ENCODE results near the gene APEX2.
A peak's percentile ranks its signal among the peaks of the same experiment; 100 is the strongest.
"Not testable (repeated sequence)": the region's sequence is repeated elsewhere in the genome, so short reads cannot be mapped to it uniquely, and the experiment has no call there.

APEX2 gene, protein sequence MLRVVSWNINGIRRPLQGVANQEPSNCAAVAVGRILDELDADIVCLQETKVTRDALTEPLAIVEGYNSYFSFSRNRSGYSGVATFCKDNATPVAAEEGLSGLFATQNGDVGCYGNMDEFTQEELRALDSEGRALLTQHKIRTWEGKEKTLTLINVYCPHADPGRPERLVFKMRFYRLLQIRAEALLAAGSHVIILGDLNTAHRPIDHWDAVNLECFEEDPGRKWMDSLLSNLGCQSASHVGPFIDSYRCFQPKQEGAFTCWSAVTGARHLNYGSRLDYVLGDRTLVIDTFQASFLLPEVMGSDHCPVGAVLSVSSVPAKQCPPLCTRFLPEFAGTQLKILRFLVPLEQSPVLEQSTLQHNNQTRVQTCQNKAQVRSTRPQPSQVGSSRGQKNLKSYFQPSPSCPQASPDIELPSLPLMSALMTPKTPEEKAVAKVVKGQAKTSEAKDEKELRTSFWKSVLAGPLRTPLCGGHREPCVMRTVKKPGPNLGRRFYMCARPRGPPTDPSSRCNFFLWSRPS

DNA sequence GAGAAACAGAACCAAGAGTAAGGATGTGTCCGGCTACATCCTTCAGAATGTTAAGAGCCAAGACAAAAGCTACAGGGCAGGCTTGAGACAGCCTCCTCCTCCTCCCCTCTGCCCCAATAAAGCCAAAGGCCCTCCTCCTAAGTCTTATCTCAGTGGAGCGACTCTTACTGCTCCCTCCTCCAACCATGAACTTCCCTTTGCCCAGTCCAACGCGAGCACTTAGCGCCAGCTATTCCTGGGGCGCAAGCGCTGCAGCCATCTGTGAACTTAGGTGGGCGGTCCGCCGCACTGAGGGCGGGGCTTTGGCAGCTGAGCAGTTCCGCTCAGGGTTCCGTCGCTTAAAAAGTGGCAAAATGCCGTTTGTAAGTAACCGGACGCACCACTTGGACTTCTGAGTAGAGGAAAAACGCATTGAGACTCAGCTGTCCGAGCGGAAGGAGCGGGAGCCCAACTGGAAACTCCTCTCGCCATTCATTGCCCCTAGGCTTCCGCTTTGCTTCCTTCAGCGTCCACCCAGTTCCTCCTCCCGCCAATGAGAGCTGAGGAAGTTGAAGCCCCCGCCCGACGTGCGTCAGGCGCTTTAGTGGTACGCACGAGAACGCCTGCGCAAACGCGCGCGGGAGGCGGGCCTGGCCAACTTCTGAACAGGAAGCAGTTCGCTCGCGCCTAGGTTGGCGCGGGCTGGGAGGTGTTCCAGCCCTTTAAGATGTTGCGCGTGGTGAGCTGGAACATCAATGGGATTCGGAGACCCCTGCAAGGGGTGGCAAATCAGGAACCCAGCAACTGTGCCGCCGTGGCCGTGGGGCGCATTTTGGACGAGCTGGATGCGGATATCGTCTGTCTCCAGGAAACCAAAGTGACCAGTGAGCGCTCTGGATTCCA is at the start of gene APEX2:
APEX2 (plus strand) TSS at position 647 of the 882 bp plus-strand sequence; CDS start at position 707, 60 bp downstream.
- peak; percentile 88 for DNase-seq

DNA sequence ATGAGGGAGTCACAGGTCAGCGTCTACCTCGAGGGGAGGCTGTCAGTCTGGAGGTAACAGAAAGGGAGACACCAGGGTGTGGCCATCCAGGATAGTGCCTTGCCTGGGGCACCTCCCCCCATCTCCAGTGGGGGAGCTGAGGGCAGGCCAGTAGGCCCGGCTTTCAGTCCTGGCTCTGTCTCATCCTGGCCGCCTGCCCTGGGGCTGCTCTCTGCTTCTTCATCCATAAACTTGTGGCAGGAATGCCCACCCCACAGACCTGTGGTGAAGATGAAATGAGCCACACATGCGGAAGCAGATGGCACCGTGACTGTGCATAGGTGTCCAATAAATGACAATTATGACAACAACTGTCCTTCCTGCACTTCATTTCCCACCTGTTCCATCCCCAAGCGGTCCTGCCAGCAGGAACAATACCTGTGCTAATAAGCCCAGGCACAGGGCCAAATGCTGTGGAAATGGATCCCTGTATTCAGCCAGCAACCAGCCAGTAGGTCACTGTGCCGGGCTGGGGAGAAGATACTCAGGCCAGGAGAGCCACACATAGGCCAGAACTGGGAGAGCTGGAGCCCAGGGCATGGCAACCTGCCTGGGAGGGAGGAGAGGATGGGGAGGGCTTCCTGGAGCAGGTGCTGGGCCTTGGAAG is 49.3 kb upstream of the APEX2 start:
- no peak for DNase-seq

DNA sequence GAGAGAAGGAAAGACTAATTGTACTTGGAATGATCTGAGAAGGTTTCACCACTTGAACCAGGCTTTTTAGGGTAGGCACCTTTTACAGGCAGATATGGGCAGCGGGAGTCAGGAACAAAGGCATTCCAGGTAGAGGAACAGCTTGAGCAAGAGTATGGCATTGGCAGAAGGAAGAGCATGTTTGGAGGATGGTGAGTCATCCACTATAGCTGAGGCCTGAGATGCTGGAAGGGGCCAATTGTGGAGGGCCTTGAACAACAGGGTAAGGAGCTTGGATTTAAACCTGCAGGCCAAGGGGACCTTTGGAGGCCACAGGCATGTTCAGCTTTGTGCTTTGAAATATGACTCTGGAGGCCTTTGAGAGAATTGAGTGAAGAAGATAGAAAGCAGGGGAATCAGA is 38.4 kb upstream of the APEX2 start:
- no peak for DNase-seq

DNA sequence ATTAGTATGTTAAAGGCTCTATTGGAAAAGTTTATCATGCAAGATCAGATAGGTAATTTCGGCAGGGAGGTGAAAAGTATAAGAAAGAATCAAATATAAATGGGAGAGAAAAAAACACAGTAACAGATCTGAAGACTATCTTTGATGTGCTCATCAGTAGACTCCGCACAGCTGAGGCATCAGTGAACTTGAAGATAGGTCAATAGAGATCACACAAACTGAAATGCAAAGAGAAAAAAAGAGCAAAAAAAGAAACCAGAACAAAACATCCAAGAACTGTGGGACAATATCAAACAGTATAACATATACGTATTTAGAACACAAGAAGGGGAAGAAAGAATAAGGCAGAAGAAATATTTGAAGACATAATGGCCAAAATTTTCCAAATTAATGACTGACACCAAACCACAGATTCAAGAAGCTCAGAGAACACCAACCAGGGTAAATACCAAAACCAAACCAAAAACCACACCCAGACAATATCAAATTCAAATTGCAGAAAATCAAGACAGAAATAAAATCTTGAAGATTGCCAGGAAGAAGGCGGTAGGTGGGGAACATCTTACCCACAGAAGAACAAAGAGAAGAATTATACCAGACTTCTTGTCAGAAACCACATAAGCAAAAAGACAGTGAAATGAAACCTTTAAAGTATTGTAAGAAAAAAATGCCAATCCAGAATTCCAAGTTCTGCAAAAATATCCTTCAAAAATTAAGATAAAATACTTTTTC is 35.2 kb upstream of the APEX2 start:
- DNase-seq: no peak

DNA sequence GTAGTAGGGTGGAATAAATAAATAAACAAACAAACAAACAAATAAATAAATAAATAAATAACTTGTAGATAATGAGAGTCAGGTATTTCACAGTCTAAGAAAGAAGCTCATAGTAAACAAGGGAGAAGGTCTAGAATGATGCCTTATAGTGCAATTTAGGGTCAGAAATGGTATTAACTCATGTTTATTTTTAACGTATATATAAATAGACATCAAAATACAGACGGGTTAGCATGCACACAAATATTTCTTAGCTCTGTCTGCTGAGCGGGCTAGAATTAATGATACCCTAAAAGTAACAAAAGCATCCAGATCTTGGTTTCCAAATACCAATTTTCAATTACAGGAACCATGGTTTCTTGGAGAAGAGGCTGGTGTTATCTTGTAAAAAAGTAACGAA is 22.8 kb upstream of the APEX2 start:
- no peak for DNase-seq

DNA sequence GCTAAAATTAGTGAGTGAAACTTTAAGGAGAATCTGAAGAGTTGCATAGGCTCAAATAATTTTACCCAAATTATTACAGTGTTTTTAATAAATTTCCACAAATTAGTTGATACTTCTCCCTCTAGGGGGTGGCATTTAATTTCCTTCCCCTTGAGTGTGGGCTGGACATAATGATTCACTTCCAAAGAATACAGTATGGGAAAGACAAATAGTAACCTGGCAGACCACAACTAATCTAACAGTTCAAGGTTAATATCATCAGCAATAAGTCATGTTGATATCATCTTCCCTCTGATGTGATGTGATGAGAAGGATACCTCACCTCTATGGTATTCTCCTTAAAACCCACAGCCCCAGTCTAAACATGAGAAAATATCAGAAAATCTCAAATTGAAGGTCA is 21.7 kb upstream of the APEX2 start:
- DNase-seq: peak; percentile 9

DNA sequence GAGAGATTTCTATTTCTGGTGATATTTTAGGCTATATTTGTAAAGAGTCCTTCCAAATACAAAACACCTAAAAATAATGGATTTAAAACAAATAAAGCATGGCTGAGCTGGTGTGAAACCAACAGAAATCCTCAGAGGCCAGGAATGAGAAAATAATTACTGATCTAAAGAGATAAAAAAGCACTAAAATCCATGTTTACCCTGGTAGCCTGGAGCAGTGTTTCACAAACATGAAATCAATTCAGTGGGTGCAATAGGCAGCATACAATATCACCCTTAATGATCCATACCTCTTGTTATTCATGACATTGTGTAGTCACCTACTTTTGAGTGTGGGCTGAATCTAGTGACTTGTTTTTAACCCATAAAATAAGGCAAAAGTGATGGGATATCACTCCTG is 20.7 kb upstream of the APEX2 start:
- DNase-seq: no peak

DNA sequence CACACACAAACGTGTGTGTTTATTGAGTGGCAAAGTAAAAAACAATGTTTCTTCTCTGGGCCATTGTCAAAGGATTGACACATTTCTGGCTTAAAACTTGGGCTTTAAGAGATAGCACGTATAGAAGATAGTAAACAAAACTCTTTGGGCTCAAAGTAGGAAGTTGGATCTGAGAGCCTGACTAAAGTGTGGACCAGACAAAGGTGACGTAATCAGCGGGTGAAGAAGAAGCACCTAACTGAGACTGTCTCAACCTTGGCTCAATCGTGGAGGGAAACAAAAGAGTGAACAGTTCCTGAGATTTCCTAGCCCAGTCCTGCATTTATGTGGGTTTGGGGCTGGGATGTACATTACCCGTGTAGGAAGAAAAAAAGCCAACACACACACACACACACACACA is 19.8 kb upstream of the APEX2 start:
- DNase-seq: no peak

DNA sequence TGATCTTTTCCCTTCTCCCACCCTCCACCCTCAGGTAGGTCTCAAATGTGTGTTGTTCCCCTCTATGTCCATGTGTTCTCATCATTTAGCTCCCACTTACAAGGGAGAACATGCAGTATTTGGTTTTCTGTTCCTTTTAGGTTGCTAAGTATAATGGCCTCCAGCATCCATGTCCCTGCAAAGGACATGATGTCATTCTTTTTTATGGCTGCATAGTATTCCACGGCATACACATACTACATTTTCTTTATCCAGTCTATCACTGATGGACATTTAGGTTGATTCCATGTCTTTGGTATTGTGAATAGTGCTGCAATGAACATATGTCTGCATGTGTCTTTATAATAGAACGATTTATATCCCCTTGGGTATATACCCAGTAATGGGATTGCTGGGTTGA is 16.9 kb upstream of the APEX2 start:
- DNase-seq: not testable (repeated sequence)

DNA sequence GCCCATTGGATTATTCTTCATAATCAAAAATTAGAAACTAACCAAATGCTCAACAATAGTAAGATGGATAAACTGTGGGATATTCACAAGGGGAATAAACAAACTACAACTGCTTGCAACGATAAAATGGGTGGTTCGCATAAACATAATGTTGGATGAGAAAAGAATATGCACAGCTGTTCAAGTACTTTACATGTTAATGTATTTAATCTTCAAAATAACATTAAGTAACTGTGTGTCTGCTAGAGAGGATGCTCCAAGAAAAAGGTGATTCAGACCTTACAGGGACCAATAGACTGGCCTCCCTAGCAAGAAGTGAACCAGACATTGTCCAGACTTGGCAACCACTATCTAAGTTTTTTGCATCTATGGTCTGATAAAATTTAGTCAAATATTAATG is 8.5 kb upstream of the APEX2 start:
- DNase-seq: no peak

DNA sequence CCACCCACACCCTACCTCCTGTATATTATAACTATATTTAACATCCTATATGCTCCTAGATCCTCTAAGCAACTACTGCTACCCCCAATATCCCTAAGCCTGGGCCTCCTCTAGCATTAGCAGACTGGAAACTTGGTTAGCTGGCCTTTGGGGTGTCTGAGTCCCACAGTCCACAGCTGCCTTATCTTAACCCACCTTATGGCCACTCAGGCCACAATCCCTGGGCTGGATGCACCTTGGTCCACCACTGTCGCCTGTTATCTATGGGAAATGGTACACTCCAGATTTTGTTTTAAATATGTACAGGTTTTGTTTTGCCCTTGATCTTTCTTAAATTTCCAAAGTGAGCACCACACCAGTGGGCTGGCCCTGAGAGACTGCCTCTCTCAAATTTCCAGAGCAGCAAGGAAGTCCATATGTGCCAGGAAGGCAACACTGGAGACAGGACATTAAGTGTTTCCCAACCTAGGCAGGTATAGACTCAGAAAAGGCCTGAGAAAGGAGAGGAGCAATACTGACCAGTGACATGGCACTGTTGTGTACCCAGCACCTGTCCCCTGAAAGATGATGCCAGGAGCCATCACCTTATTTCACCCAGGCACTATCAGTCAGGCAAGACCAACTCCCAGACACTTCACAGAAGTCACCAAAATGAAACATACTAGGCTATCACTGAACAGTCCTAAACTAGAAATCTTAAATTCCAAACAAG is 7.1 kb upstream of the APEX2 start:
- no peak for DNase-seq

DNA sequence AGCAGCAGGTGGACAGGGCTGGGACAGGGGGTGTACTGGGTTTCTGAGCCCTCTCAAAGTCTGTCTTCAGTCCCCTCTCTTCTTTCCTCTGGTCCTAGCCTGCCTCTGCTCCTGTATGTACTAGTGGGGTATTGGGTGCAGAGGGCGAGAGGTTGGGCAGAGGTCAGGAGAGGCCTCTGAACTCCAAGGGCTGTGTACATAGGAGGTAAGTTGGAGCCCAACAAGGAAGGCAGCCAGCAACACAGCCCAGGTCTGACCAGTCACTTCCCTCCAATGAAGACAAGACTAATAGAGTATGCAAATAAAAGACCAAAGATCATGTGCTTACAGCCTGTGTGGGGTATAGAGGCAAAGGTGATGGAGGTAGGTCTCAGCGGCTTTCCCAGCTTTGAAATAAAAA is 6.1 kb upstream of the APEX2 start, which contains the start of gene PFKFB1:
PFKFB1 (minus strand) TSS at position 90 of the 400 bp plus-strand sequence. CDS start 181 bp downstream, outside the sequence.
- DNase-seq: no peak

DNA sequence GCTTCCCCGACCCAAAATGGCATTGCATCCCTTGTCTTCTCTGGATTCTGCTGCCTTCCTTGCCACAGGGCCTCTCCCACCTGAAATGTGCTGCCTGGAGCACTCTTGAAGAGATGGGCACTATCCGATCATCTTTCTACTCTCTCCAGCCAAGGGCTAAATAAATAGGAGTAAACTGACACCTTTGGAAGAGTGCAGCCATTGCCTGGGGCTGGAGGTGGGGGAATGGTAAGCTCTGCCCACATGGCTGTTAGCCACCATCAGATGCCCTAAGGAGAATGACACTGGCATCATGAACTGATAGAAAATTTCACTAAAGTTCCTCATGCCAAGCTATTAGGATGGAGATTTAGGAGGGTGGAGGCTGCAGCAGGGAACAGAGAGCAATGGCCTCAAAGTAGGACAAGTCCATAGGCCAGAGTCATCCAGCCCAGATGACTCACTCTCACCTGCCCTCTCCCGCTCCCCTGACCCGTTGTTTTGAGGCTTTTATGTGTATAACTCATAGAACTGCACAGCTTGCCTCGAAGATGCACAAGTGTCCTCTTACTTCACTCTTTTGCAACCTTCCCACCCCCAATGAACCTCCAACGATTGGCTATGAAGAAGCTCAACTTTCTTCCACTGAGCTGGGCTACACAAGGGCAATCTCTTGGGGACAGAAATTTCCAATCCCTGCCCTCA is 5.4 kb upstream of the APEX2 start:
- DNase-seq: no peak

DNA sequence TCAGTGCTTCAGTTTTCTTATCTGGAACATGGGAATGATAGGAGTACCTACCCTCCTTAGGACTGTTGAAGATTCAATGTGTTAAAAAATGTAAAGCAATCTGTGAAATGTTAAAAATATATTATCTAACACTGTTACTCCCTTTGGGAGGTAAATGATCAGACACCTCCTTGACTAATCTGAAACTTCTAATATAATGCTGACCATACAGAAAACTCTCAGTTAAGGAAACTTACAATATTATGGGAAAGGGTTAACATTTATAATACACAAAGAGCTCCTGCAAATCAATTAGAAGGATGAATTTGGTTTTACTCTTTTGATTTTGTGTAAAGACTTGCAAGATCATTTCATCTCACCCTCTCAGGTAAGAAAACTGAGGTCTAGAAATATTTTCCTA is 4.5 kb upstream of the APEX2 start:
- DNase-seq: no peak

DNA sequence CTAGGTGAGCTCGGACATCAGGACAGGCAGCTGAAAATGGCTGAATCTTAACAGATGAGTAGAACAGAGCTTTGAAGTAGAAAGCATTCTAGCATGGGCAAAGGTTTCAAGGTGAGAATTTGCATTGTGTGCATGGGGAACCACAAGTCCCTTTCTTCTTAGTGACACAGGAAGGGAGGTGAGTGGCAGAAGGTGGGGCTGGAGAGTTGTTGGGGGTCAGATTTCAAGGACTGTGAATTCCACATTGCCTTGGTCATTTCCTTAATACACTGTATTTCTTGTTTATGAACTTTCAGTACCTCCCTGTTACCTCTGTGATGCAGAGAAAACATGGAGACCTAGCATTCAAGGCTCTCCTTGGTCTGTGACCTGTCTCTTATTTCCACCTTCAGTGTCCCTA is 4.1 kb downstream of the APEX2 start:
- no peak for DNase-seq

DNA sequence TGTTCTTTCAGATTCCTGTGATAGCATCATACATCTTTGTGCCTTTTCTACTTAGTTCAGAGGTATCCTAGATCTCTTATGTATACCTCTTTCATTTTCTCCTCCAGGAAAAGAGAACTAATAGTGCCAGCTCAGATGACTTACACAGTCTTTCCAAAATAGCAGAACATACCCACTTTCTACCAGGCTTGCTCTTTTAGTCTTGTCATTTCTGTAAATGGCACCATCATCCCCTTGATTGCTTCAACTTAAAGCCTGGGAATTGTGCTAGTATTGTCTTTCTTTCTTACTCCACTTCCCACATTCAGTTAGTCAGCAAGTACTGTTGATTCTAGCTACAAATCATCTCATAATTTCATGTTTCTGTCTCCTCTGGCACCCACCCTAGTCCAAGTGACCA is 5.1 kb downstream of the APEX2 start:
- DNase-seq: no peak

DNA sequence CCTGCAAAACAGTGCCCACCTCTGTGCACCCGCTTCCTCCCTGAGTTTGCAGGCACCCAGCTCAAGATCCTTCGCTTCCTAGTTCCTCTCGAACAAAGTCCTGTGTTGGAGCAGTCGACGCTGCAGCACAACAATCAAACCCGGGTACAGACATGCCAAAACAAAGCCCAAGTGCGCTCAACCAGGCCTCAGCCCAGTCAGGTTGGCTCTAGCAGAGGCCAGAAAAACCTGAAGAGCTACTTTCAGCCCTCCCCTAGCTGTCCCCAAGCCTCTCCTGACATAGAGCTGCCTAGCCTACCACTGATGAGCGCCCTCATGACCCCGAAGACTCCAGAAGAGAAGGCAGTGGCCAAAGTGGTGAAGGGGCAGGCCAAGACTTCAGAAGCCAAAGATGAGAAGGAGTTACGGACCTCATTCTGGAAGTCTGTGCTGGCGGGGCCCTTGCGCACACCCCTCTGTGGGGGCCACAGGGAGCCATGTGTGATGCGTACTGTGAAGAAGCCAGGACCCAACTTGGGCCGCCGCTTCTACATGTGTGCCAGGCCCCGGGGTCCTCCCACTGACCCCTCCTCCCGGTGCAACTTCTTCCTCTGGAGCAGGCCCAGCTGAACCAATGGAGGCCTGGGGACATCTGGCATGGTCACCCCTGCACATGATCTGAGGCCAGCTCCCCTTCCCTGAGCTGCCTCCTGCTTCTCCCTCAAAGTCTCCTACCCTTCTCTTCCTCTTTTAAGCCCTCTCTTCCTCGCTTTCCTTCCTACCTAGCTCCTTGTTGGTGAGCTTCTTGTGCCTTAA is 6.9 kb downstream of the APEX2 start:
- DNase-seq: no peak

DNA sequence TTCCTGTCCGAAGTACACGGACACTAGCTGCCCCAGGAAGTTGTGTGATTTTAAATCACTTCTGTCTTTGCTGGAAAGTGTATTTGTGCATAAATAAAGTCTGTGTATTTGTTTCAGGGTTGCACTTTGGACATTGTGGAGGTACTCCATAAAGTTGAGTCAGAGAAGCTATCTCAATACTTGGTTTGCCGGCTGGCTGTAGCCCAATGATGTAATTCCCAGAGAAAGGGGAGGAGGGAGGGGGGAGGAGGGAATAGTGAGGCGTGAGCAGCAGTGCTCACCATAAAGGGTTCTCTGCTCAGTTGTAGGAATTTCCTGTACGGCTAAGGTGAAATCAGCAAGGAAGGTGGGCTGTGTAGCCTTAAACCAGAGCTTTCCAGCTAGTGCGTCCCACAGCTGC is 7.5 kb downstream of the APEX2 start:
- peak; percentile 62 for DNase-seq

DNA sequence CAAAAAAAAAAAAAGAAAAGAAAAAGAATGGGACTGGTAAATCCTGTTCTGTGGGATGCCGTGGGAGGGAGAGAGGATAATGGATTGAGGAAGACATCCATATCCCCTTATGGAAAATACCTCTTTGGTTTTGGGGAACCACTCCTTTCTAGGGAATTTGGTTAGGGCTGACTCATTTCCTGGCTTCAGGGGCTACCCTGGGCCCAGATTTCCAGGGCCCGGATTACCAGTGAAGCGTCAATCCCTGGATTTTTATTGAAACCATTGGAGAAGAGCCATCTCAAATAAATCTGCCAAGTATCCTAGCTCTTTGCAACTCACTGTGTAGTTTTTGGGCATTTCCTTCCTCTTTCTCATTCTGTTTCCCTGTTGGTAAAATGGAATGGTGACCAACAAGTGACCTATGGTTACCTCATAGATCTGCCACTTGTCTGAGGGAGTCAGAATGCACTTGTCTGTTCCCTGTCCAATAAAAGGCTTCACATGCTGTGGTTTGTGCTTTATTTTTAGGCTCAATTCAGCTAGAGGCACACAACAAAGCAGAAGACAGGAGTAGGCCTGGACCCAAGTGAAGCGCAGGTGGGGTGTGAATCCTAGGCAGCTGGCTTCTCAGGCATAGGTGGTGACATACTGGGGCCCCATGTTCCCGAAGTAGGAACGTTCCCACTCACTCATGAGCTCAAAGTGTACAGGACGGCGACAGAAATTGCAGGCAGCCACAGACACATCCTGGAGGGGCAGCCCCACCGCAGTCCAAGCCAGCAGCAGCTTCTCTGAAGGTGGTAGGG is 8.6 kb downstream of the APEX2 start:
- peak; percentile 67 for DNase-seq

All from EL (cell line).